HUES48 (cell line): ENCODE measurements around the gene EPHB2.

Source experiments
- H3K27ac ChIP-seq: one replicate; pipeline ENCODE4 v1.7.0; 2013; ENCODE audit warnings: low read depth, low read length, inconsistent platforms
- H3K27me3 ChIP-seq: 2 replicates; pipeline ENCODE4 v1.6.1; 2013; ENCODE audit warnings: mild to moderate bottlenecking, low read length; ENCODE audit not compliant: control insufficient read depth, insufficient read depth
- H3K36me3 ChIP-seq: 2 replicates; pipeline ENCODE4 v1.6.1; 2013; ENCODE audit warnings: low read length; ENCODE audit not compliant: control insufficient read depth, insufficient read depth
- H3K4me1 ChIP-seq: 2 replicates; pipeline ENCODE4 v1.6.1; 2013; ENCODE audit warnings: mild to moderate bottlenecking, low read length; ENCODE audit not compliant: control insufficient read depth, insufficient read depth
- H3K4me3 ChIP-seq: 2 replicates; pipeline ENCODE4 v1.5.1; 2013; ENCODE audit warnings: mild to moderate bottlenecking, low read depth, low read length
- H3K9ac ChIP-seq: 2 replicates; pipeline ENCODE4 v1.6.1; 2013; ENCODE audit warnings: mild to moderate bottlenecking, low read depth, low read length, moderate library complexity
- H3K9me3 ChIP-seq: 2 replicates; pipeline ENCODE4 v1.6.1; 2013; ENCODE audit warnings: low read length; ENCODE audit not compliant: control insufficient read depth, insufficient read depth

The EPHB2 gene

DNA sequence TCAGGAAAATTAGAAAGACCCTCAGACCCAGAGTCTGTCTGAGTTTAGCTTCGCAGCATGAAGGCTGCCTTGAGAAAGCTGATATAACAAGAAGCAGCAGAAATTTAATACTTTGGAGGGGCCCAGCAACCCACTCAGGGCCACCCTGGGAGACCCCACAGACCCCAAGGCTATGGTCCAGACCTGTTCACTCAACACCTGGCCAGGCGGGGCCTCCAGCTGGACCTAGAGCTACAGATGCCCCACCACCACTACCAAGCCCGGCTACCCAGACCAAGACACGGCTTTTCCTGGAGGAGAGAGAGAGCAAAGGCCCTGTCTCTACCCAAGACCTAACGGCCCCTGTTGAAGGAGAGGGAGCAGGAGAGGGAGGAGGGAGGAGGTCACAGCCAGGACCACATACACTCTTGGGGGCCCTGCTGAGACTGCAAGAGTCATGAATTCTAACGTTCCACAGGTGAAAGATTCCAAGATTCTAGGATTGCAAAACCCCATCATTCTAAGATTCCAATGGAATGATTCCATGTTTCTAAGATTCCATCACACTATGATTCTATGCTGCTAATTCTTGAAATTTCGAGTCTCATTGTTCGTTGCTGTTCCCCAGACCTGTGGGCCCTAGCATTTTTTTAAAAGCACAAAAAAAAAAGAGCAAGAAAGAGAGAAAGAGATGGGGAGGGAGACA, 208.8 kb downstream of the EPHB2 start:
- Histone ChIP-seq H3K36me3 (no peaks in the 10 kb centered on the region), H3K4me1 (no peaks in the 10 kb centered on the region), H3K27me3 (no peaks in the 10 kb centered on the region), H3K4me3 (no peak overlapping the region), H3K9me3 (no peaks in the 10 kb centered on the region), H3K9ac (no peak overlapping the region), H3K27ac (no peak overlapping the region)

- Histone ChIP-seq H3K36me3 (no peaks in the 10 kb centered on the region), H3K27me3 (no peaks in the 10 kb centered on the region), H3K9ac (no peak overlapping the region), H3K4me3 (no peak overlapping the region), H3K9me3 (no peaks in the 10 kb centered on the region), H3K27ac (no peak overlapping the region), H3K4me1 (no peaks in the 10 kb centered on the region)
Observed at GRCh38 chr1:22920026-22920733, 209.5 kb downstream of the EPHB2 start.

DNA sequence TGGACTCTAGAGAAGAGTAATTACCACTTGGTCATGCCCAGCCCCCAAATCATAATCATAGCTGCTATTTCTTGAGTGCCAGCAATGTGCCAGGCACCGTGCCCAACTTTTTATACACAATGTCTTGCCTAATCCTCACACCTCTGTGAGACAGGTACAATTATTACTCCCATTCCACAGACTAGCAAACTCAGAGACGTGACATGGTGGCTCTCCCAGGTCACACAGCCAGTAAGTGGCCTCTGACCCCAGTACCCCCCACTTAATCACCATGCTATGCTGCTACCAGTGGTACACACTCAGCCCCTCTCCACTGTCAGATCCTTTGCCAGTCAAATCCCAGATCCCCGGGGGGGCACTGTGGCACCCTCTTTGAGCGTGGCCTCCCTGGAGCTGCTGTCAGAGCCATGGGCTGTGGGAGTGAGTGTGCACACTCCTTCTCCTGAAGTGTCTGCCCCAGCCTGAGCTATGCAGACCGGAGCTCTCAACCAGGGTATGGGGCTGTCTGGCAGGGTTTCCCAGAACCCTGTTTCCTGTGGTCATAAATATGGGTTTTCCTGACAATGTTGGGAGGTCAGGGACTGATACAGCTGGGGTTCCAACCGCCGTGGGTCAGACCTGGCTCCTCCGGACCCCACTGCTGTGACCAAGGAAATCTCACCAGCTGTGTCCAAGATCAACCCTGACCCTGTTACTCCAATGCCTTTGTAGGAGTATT, 210.3 kb downstream of the EPHB2 start:
- H3K27ac ChIP-seq: no peak overlapping the region
- H3K36me3 ChIP-seq: no peaks in the 10 kb centered on the region
- no peak overlapping the region for H3K9ac ChIP-seq
- H3K27me3 ChIP-seq: no peaks in the 10 kb centered on the region
- H3K9me3 ChIP-seq: no peaks in the 10 kb centered on the region
- no peak overlapping the region for H3K4me3 ChIP-seq
- no peaks in the 10 kb centered on the region for H3K4me1 ChIP-seq

DNA sequence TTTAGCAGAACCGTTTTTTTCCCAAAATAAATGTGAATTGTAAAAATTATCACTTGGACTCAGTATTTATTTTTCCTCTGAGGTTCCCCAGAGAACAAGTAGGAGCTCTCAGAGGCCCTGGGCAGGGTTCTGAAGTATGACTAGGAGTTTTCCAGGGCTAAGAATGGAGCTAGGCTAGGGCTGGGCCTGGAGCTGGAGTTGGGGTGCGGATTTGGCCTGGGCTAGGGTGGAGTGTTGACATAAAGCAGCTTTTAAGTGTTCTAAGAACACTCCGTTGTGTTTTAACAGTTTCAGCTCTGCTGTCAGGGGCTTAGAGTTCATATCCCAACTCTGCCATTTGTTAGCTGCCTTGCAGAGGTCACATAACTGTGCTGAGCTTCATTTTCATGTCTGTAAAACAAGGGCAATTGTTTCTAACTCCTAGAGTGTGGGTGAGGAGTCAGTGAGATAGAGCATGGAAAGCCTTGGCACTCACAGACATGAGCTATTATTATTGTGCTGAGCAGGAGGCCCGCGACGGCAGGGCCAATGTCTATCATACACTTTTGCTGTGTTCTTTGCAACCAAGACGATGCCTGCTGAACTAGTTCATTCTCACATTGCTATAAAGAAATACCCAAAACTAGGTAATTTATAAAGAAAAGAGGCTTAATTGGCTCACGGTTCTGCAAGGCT, 210.9 kb downstream of the EPHB2 start:
- Histone ChIP-seq H3K27me3 (no peaks in the 10 kb centered on the region), H3K9me3 (no peaks in the 10 kb centered on the region), H3K27ac (no peak overlapping the region), H3K4me3 (no peak overlapping the region), H3K36me3 (no peaks in the 10 kb centered on the region), H3K9ac (no peak overlapping the region), H3K4me1 (no peaks in the 10 kb centered on the region)

DNA sequence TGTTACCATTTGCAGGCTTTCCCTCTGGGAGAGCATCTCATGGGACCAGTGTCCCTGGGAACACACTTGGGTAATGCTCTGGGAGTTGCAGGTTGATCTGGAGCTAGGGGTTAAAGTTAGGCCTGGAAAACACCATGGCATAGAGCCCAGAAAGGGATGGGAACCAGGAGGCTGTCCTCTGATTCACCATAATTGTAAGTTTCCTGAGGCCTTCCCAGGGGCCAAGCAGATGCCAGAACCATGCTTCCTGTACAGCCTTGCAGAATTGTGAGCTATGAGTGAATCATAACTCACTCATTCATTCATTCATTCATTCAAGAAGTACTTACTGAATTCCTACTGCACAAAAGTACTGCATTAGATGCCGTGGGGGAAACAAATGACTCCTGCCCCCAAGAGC, 212.0 kb downstream of the EPHB2 start:
- Histone ChIP-seq H3K4me1 (no peaks in the 10 kb centered on the region), H3K9me3 (no peaks in the 10 kb centered on the region), H3K36me3 (no peaks in the 10 kb centered on the region), H3K27me3 (no peaks in the 10 kb centered on the region), H3K9ac (no peak overlapping the region), H3K27ac (no peak overlapping the region), H3K4me3 (no peak overlapping the region)

- Histone ChIP-seq H3K36me3 (no peaks in the 10 kb centered on the region), H3K27ac (no peak overlapping the region), H3K9me3 (no peaks in the 10 kb centered on the region), H3K4me3 (no peak overlapping the region), H3K4me1 (no peaks in the 10 kb centered on the region), H3K27me3 (no peaks in the 10 kb centered on the region), H3K9ac (no peak overlapping the region)
Observed at GRCh38 chr1:22925111-22925510, 214.5 kb downstream of the EPHB2 start.

- Histone ChIP-seq H3K4me3 (no peak overlapping the region), H3K4me1 (no peaks in the 10 kb centered on the region), H3K9me3 (no peaks in the 10 kb centered on the region), H3K36me3 (no peaks in the 10 kb centered on the region), H3K27me3 (no peaks in the 10 kb centered on the region), H3K27ac (no peak overlapping the region), H3K9ac (no peak overlapping the region)
Observed at GRCh38 chr1:22930240-22930912, 219.7 kb downstream of the EPHB2 start.

DNA sequence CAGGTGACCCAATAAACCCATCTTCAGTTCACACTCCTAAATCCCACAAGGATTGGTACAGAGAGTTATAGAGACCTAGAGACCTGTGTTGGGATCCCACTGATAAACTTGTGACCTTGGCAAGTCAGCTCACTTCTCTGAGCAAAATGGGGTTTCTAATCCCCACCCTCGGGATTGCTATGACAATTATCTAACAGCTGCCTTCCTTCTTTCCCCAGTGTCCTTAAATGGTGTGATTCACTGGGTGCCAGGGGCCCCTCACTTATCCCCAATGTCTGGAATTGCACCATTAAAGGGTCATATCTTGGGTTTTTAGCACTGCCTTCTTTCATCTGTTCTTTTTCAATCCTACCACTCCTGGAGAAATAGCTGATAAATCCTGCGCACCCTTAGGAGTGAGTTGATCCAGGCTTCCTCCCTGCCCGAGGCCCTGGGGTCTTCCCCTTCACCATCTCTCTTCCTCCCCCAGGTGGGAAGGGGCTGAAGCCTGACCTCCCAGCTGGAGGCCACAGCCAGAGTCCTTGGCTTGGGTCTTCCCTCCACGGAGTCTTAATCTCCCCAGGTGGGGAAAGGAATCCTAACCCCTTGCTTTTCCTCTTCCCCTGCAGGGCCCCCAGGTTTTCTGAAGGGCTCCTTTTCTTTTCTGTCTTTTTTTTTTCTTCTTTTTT, 222.3 kb downstream of the EPHB2 start:
- Histone ChIP-seq H3K9ac (no peak overlapping the region), H3K27me3 (no peaks in the 10 kb centered on the region), H3K4me3 (no peak overlapping the region), H3K4me1 (no peaks in the 10 kb centered on the region), H3K9me3 (no peaks in the 10 kb centered on the region), H3K27ac (no peak overlapping the region), H3K36me3 (no peaks in the 10 kb centered on the region)

GRCh38 chr1:22935433-22935832, 224.8 kb downstream of the EPHB2 start:
- Histone ChIP-seq H3K4me3 (no peak overlapping the region), H3K27me3 (no peaks in the 10 kb centered on the region), H3K27ac (no peak overlapping the region), H3K9me3 (no peaks in the 10 kb centered on the region), H3K9ac (no peak overlapping the region), H3K36me3 (no peaks in the 10 kb centered on the region), H3K4me1 (no peaks in the 10 kb centered on the region)

- Histone ChIP-seq H3K9me3 (no peaks in the 10 kb centered on the region), H3K27ac (no peak overlapping the region), H3K36me3 (no peaks in the 10 kb centered on the region), H3K27me3 (no peaks in the 10 kb centered on the region), H3K4me1 (no peaks in the 10 kb centered on the region), H3K4me3 (no peak overlapping the region), H3K9ac (no peak overlapping the region)
Observed at GRCh38 chr1:22936681-22937080, 226.0 kb downstream of the EPHB2 start.
